NCI-H2081 treated with DMSO at 0.1 percent for 48 hours (cell line): ENCODE measurements around the gene PRRX2.
"Not testable (repeated sequence)": the region's sequence is repeated elsewhere in the genome, so short reads cannot be mapped to it uniquely, and the experiment has no call there.

Source experiments
- DNase-seq: peaks from one replicate; lab custom pipeline; 2025; lab: John Stamatoyannopoulos, UW

Gene PRRX2

DNA sequence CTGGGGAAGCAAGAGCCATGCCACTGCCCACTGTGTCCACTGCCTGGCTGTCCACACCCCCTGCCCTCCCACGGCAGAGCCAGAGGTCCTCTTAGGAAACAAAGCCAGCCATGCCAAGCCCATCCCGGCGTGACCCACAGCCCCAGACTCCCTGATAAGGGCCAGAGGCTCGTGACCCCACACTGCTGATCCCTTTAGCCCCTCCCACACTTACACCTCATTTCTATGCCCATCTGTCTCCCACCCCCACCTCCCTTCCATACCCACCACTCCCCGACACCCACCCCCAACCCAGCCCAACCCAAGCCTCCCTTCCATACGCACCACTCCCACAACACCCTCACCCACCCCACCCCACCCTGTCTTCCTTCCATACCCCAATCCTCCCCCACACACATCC, 70.1 kb downstream of the PRRX2 start:
- no peak for DNase-seq

DNA sequence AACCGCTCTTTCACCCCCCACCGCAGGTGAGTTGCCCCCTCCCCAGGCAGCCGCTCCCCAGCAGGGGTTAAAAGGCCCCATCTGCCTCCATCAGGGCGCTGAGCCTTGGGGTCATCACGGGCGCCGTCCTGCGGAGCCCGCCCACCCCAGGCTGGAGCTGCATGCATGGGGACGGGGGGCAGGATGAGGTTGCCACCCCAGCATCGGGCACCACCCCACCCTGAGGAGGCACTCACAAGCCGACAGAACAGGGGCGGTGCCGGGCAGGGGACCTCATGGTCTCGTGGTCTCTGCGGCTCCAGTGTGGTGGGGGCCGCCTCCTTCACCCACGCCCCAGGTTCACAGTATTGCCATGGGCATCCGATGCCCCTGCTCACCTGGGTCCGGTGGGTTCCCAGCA, 70.9 kb downstream of the PRRX2 start:
- DNase-seq = no peak

DNA sequence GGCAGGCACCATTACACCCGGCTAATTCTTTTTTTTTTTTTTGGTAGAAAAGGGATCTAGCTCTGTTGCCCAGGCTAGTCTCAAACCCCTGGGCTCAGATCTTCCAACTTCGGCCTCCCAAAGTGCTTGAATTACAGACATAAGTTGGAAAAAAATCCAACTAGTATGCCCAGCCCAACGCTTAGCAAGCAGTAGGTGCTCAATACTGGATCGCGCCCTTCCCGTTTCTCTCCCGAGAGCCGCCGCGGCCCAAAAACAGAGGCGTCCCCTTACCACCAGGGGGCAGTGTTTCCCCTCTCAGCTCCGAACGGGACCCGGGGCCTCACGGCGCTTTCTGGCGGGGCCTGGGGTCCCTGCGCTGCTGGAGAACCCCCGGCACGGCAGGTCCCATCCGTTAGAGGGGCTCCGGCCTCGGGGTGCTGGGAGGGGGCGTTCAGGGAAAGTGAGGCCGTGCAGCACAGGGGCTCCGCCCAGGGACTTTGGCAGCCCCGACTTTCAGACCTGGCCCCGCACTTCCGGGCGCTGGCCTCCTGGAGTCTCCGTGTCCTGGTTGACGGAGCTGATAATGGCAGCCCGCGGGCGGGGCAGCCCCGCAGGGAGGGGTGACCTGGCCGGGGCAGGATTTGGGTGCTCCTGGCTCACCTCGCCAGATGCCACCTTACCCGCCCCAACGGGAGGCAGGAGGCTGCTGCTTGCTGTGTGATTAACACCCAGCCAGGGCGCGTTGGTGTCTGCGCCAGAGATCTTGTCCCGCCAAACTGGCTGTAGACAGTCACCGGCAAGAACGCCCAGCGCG, 72.2 kb downstream of the PRRX2 start:
- DNase-seq = no peak

DNA sequence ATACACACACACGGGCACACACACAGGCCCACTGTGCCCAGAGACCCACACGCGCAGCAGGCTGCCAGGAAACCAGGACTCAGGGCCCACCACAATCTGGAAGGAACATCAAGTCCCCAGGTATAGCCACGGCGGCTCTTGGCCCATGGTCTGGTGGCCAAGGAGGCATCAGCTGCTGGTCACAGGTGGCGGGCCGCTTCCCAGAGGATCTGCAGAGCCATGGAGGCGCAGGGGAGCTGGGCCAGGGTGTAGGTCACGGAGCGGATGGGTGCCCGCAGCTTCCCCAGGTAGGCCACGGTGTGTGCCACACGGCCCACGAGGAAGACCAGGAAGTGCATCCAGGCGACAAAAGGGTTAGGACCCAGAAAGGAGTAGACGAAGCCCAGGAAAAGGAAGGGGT, 74.0 kb downstream of the PRRX2 start:
- DNase-seq = no peak

DNA sequence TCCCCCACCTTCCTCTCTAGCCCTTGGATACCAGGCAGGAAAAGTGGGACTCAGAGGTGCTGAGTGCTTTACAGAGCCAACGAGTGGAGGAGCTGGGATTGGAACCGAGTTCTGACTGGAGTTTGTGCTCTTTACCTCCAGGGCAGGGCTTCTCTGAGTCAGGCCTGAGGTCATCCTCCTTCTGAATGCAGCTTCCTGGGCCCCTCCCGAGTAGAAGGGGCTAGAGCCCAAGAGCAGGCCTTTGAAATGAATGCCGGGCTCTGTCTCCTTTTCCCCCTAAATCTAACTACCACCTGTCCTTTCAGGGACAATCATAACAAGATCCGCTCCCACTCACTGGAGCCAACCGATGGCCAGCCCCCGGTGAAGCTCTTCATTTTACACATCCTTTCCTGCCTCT, 74.7 kb downstream of the PRRX2 start:
- no peak for DNase-seq

DNA sequence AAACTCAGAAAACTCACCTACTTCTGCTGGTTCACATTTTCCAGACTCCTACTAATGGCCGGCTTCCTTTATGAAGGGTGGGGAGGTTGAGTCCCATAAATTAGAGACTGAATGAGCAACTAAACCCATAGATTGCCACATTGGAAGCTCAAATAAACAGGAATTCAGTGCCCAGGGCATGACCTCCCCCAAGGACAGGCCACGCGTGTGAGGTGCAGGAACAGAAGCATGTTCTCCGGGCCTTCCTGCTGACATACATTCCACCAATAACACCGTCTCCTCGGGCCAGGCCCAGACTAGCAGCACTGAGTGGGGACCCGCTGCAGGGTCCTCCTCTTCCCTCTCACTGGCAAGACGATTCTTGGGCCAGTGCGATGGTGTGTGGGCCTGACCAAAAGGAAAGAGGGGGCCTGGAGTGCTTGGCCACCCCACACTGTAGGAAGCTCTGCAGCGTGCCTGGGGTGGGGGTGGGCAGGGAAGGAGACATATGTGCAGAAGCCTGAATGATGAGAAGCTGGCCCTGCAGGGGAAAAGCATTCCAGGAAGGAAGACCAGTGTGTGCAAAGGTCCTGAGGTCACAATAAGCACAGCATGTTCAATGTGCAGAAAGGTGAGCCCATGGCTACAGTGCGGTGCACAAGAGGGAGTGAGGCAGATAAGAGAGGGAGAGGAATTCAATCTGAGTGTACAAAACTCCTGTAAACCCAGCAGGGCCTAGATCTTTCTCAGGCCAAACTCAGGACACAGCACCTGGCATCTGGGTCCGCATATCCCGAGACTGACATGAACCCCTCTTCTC, 75.4 kb downstream of the PRRX2 start:
- DNase-seq = no peak

DNA sequence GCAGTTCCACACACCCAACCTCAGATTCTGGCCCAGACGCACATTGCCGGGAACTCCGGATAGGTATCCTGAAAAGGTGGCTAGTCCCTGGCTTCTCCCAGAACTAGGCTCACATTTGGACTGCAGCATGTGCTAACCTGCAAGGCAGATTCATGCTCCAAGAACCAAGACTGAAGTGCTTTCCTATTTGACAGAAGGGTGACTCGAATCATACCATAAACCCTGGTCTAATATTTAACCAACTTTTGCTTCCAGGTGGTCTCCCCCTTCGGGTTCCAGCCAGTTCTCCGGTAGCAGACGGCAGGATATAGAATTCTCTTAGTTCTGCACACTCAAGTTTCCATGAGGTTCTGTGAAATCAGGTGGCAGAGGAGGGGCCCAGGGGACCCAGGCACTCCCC, 79.8 kb downstream of the PRRX2 start:
- DNase-seq = no peak

DNA sequence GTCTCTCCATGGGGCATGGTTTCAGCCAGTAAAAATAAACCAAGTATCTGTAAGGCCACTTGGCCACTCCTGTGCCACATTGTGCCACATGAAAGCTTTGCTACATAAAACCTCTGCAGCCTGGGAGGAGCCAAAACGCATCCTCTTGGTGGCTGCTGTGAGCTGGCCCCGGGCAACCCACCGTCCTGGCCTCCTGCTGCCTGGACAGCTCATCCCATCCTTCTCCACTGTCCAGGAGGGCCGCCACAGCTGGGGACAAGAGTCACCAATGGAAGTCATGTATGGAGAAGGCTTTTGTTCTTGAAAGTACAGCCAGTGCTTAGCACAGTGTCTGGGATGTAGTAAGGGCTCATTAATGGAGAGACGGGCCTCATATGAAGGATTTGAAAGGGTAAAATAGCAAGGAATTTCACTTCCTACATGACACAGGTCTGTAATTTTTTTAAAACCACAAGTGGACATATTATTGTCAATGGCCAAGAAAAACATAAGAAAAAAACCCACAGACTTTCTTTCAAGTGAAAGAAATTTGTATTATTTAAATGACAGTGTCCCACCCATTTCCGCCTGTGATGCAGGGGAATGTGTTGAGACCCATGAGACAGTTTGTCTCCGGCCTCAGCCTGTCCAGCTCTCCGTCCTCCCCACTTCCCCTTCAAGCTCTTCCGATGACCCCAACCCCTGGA, 80.8 kb downstream of the PRRX2 start:
- DNase-seq = no peak

DNA sequence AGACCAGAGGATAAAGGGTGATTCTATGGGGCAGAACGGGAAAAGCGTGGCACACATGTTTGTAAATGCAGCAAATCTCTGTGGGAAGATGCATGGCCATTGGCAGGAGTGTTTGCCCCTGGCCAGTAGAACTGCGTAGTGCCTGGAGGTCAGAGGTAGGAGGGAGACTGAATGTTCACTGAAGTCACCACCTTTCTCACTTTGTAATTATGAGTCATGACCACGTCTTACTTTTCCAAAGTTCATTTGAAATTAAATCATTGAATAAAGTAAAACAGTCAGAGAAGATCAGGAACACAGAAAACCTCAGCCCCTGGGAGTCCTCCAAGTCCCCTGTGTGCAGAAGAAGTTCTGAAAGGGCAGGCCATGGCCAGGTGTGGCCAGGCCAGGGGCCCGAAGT, 82.8 kb downstream of the PRRX2 start:
- DNase-seq = no peak

DNA sequence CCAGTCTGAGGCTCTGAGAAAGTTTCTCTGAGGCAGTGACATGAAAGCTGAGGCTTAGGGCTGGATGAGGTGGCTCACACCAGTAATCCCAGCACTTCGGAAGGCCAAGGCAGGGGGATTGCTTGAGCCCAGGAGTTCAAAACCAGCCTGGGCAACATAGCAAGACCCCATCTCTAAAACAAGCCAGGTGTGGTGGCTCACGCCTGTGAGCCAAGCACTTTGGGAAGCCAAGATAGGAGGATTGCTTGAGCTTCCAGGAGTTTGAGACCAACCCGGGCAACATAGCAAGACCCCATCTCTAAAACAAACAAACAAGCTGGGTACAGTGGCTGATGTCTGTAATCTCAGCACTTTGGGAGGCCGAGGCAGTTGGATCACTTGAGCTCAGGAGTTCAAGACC, 83.6 kb downstream of the PRRX2 start:
- not testable (repeated sequence) for DNase-seq

DNA sequence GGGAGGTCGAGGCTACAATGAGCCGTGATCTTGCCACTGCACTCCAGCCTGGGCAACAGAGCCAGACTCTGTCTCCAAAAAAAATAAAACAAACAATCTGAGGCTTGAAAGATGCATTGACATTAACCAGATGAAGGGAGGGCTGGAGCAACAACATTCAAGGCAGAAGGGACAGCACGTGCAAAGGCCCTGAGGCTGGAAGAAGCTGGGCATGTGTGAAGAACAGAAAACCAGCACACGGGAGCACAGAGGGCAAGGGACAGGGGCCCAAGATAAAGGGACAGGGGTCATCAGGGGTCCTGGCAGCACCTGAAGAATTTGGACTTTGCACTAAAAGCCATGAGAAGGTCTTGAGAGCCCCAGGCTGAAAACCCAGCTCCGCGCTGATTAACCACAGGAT, 84.1 kb downstream of the PRRX2 start:
- no peak for DNase-seq

DNA sequence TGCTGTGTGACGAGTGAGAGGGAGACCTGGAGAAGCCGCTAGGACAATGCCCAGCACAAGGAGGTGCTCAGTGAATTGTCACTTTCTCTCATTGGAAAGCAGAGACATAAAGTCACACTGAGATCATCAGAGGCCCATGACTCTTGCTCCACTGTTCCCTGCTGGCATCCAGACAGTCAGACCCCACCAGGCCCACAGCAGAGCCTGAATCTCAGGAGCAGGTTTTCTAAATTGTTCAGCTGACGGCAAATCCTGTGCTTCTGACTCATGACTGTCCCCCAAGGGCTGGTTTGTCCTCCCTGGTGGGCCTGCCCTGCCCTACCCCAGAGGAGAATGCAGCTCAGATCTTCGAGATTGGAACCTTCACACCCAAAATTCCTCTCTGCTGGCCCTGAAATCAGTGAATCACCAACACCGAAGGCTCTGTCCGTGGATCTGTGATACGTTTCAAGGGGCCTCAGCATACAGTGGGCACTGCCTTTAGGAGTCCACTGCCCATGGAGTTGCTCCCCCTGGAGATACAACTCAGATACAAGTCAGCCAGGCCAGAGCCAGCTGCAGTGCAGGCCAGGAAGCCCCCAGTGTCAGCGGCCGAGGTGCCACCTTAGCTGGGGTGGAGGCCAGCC, 84.7 kb downstream of the PRRX2 start:
- no peak for DNase-seq

DNA sequence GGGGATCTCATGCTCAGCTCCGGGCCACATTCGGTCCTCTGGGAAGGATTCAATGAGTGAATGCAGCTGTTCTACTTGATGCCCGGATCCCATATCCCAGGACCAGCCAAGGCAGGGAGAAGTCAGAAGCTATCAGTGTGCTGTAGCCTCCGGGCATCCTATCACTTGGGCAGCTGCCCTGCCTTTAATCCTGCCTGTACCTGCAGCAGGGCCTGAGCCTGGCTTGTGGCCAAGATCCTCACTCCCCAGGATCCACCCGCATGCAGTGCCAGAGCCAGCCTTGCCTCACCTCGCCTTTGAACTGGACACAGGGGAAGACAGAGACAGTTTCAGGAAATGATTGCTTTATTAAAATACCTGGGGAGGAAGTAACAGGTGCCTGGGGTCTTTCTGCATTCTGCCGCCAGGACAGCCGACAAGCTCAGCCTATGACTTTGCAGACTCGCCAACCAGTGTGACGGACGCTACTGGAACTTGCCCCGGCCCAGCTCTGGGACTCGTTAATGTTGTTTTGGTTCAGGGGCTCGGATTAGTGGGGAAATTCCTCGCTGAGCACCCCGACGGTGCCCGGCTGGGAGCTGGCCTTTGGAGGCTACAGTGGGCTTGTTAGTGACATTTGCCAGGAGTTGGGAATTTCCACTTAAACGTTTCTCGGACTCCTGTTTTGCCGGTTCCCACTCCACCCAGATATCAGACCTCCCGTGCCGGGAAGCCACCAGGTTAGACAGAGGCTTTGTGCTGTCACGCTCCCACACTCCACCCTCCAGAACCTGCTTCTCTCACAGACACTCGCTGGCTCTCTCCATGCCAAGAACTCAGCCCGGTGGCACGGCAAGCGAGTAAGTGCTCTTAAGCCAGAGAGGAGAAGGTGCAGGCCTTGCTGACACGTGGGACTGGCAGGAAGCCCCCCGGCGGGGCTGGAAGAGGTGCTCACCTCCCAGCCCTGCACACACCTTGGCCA, 86.7 kb downstream of the PRRX2 start:
- no peak for DNase-seq

DNA sequence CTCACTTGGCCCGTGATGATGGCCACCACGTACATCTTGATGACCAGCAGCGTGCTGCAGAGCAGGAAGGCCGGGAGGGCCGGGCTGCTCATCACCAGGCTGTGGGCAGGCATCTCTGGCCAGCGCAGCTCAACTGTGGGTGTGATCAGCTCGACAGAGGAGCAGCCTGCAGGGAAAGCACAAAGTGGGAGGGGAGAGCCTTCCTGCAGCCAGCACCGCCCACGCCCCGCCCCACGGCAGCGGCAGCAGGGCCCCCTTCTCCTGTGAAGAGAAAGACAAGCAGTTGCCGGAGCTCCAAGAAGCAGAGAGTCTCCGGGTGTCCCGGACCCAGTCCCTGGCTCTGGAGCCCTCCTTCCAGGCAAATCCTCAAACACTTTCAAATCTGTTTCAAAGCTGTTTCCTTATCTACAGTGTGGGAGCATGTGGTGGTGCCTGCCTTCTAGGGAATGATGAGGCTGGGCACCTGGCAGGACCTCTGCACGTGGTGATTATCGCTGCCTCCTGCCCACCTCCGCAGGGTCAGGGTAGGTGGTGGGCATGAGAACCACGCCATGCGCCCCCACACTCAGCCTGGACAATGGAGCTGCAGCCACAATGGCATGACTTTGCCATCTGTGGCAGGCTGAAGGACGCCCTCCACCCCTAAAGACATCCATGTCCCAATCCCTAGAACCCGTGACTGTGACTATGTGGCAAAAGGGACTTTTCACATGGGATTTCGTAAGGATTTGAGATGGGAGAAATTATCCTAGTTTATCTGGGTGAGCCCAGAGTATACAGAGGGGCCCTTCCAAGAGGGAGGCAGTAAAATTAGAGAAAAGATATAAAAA, 87.7 kb downstream of the PRRX2 start, which contains the start of gene PTGES:
Gene PTGES (minus strand): TSS at position 143 of the 830 bp plus-strand sequence. CDS start 30 bp downstream, at position 113.
- no peak for DNase-seq

DNA sequence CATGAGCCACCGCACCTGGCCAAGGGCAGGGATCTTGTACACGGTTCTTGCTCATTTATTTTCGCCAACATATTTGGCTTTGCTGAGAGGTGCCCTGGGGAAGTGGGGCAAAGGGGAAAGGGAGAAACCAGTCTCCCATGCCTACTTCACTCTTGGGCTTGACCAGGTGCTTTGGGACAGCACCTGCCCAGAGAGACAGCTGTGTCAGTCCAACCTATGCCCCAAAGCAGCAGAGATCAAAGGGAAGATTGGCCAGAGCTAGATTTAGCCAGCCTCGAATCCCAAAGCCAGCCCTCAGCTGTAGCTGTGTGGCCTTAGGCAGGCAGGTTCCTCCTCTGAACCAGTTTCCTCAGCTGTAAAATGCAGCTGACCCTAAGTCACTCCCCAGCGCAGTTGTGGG, 89.7 kb downstream of the PRRX2 start:
- no peak for DNase-seq

DNA sequence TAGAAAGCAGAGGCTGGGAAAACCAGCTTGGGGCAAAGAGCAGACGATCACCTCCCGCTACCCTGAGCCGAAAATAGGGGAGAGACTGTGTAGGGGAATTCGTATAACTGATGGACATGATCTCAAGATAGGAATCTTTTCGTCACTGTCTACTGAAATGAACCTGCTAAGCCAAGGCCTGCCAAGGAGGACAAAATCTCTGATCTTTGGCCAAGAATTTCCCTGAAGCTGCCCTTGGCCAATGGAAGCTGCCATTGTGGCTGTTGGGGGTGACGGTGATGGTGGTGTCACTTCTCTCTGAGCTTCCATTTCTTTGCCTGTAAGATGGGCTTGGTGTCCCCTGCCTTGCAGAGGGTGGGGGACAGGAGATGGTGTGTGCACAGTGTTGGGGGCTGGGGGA, 90.7 kb downstream of the PRRX2 start:
- no peak for DNase-seq

DNA sequence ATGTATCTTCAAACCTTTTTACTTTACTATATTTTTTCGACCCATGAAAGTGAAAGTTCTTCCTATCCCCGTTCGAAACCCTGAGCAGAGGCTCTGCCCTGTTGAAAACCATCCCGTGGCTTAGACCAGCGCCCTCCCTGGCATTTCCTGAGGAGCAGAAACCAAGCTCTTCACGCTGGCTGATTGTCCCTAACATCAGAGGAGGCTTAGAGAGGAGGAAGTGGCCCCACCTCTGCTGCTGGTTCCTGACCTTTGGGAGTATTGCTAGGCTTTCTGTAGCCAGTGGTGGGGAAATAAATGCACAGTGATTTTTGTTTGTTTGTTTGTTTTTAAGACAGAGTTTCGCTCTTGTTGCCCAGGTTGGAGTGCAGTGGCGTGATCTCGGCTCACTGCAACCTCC, 91.6 kb downstream of the PRRX2 start:
- no peak for DNase-seq

DNA sequence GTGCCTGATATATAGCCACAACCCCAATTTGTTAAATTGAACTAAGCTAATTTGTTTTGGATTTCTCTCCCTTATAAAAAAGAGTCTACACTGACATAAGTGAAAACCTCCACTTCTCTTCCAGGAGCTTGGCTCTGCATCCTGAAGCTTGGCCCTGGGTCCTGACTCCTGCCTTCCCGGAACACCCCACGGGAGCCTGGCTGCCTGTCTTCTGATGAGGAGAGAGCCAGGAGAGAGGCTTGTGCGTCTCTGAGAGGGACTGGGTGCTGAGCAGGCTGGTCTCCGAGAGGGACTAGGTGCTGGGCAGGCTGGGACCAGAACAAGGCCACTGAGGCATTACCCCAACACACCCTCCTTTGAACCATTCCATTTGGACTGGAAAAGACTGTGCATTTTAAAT, 93.9 kb downstream of the PRRX2 start:
- DNase-seq = no peak

DNA sequence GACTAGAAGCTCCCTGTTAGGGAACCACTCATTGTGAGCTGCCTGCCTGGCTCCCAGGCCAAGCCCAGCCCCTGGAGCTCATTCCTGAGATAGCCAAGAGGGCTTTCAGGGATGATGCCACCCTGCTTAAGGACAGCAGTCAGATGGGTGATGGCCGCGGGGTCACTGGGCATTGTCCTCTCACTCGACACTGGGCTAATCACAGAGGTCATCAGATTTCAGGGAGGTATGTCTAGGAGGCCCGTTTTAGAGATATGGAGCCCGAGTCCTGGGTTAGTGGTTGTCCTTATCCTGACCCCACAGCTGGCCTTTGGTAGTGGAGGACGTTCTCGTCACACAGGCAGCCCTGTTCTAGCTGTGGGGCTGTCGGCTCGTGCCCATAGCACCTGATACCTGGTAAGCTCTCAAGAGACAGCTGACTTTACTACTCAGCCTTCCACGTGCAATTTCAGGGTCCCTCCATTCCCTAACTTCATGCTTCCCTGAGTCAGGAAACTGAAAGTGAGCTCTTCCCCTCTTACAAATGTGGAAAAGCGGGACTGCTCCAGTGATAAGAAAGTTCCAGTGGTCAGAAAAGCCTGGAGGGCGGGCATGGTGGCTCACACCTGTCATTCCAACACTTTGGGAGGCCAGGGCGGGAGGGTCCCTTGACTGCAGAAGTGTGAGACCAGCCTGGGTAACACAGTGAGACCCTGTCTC, 94.5 kb downstream of the PRRX2 start:
- DNase-seq = no peak

DNA sequence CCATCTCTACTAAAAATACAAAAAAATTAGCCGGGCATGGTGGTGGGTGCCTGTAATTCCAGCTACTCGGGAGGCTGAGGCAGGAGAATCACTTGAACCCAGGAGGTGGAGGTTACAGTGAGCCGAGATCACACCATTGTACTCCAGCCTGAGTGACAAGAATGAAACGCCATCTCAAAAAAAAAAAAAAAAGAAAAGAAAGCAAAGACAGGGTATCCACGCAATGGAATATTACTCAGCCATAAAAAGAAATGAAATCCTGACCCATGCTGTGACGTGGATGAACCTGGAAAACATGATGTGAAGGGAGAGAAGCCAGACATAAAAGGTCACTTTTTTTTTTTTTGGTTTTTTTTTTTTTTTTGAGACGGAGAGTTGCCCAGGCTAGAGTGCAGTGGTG, 95.3 kb downstream of the PRRX2 start:
- not testable (repeated sequence) for DNase-seq
